Colon (tissue), 2 donors: ENCODE data around the gene TRIM17.

Experiments used
- FAIRE-seq: peaks from 2 replicates; lab custom pipeline; 2012; peaks lifted over from hg19 to GRCh38; lab: Jason Lieb, UNC
- donor health status: control.
- donor health status: control.

TRIM17 gene

GRCh38 chr1:228400692-228401454 lies 15.8 kb downstream of the TRIM17 start:
- FAIRE-seq, result no peak

- no peak for FAIRE-seq
Observed at GRCh38 chr1:228400237-228400651, 16.4 kb downstream of the TRIM17 start.

GRCh38 chr1:228399531-228400236 lies 17.0 kb downstream of the TRIM17 start:
- no peak for FAIRE-seq

- no peak for FAIRE-seq
Observed at GRCh38 chr1:228398741-228399461, 17.8 kb downstream of the TRIM17 start.

GRCh38 chr1:228397966-228398365 lies 18.7 kb downstream of the TRIM17 start:
- FAIRE-seq, result no peak

- FAIRE-seq, result no peak
Observed at GRCh38 chr1:228396770-228397662, 19.6 kb downstream of the TRIM17 start.

GRCh38 chr1:228394571-228395394 lies 21.9 kb downstream of the TRIM17 start:
- no peak for FAIRE-seq

- no peak for FAIRE-seq
Observed at GRCh38 chr1:228393811-228394570, 22.7 kb downstream of the TRIM17 start.

- FAIRE-seq, result no peak
Observed at GRCh38 chr1:228393268-228393701, 23.4 kb downstream of the TRIM17 start.

- FAIRE-seq, result no peak
Observed at GRCh38 chr1:228392111-228392936, 24.3 kb downstream of the TRIM17 start.

GRCh38 chr1:228391411-228392020 lies 25.1 kb downstream of the TRIM17 start:
- FAIRE-seq, result no peak

GRCh38 chr1:228390649-228391048 lies 26.0 kb downstream of the TRIM17 start:
- FAIRE-seq, result no peak

- FAIRE-seq, result no peak
Observed at GRCh38 chr1:228387321-228387720, 29.3 kb downstream of the TRIM17 start.

- FAIRE-seq, result no peak
Observed at GRCh38 chr1:228385232-228385631, 31.4 kb downstream of the TRIM17 start.

GRCh38 chr1:228383773-228384172 lies 32.9 kb downstream of the TRIM17 start:
- FAIRE-seq, result no peak

GRCh38 chr1:228381356-228381755 lies 35.3 kb downstream of the TRIM17 start:
- no peak for FAIRE-seq

- FAIRE-seq, result no peak
Observed at GRCh38 chr1:228379666-228380065, 37.0 kb downstream of the TRIM17 start.

- FAIRE-seq, result no peak
Observed at GRCh38 chr1:228378873-228379460, 37.7 kb downstream of the TRIM17 start.
